ENCODE data around the gene FAM193B. TPM values are rescaled to one million over a fixed set of nuclear protein-coding genes. Genes with fewer than 3 reads are reported as not detected.
"Not testable (repeated sequence)": the region's sequence is repeated elsewhere in the genome, so short reads cannot be mapped to it uniquely, and the experiment has no call there.

FAM193B gene
- total RNA-seq, 2 experiments from 2014 or later, result 71.4 to 76.7 TPM

DNA sequence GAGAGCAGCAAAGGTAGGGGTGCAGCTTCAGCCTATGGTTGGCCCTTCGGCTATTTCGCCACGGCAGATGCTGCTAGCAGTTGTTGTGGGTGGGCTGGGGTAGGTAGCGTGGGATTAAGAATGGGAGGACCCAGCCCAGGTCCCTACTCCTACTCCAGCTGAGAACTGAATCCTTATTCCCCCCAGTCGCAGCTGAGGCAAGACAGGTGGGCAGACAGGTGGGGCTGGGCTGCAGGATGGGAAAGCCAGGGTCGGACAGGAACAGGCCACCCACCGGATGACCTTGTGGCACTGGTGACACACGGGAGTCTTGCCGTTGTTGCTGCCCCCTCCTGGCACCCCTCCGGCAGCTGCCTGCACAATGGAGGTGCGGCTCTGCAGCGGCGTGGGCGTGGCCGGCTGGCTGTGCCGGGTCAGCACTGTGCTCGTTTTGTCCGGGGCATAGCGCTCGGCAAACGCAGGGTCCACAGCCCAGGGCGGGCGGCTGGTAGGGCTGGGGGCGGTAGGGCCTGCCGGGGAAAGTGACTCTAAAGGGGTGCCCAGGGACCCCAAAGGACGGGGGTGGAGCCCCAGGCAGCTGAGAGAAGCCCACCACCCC, 65.1 kb downstream of the FAM193B start:
- intact Hi-C loops (cut with micrococcal nuclease), result no loop called here
- H3K9me3 Mint-ChIP-seq, result no peaks in the 10 kb centered on the region
- POLR2A ChIA-PET, result interaction anchor here (0.8 to 2.1 kb wide), 4 partner anchors 13 to 47 kb away, joined by 3 to 5 read pairs (median 3); no protein-coding TSS in a partner anchor
- peaks cover 10% of the 10 kb centered on the region for H3K4me1 Mint-ChIP-seq (ENCODE audit: low read depth)
- no peak overlapping the region for H3K4me3 Mint-ChIP-seq
- TF ChIP-seq CTCF (IDR thresholded peaks at IDR 0.05), result no peak
- H3K27ac Mint-ChIP-seq, result no peak overlapping the region
- ATAC-seq (no peak), DNase-seq (peak; percentile 15)
- H3K36me3 Mint-ChIP-seq (ENCODE audit: low read depth), result peaks cover 43% of the 10 kb centered on the region
- no peaks in the 10 kb centered on the region for H3K27me3 Mint-ChIP-seq
- CTCF ChIA-PET, result interaction anchor here (1.2 to 5.1 kb wide), 3 partner anchors 11 to 99 kb away, joined by 3 to 26 read pairs (median 5); no protein-coding TSS in a partner anchor

DNA sequence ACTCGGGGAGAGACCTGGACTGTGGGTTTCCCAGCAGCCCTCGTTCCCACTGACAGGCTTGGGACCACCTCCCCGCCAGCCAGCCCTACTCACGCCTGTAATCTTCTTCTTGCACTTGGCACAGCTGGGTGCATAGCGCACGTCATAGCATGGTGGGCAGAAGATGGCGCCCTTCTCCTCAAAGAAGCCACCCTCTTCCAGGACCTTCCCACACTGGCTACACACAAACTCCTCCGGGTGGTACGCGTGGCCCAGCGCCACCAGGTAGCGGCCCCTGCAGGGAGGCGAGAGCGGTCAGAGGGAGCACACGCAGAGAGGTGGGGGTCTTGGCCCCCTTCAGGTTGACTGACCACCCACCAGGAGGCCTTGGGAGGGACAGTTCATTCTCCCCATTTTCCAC, 66.4 kb downstream of the FAM193B start:
- DNase-seq, result peak; percentile 24
- intact Hi-C loops (cut with micrococcal nuclease), result no loop called here
- Mint-ChIP-seq H3K9me3 (no peaks in the 10 kb centered on the region), H3K27ac (no peak overlapping the region), H3K4me1 (ENCODE audit: low read depth) (no peaks in the 10 kb centered on the region), H3K4me3 (no peak overlapping the region), H3K27me3 (no peaks in the 10 kb centered on the region), H3K36me3 (ENCODE audit: low read depth) (peaks cover 39% of the 10 kb centered on the region)
- ChIA-PET CTCF (interaction anchor here (1.6 to 5.1 kb wide), 2 partner anchors 10 to 30 kb away, joined by 3 to 26 read pairs; no protein-coding TSS in a partner anchor), POLR2A (interaction anchor here (1.1 to 1.3 kb wide), 2 partner anchors 9 to 39 kb away, joined by 3 read pairs; no protein-coding TSS in a partner anchor)
- no peak for TF ChIP-seq CTCF (IDR thresholded peaks at IDR 0.05)
- no peak for ATAC-seq

- Mint-ChIP-seq H3K4me1 (ENCODE audit: low read depth) (no peaks in the 10 kb centered on the region), H3K9me3 (no peaks in the 10 kb centered on the region), H3K27me3 (no peaks in the 10 kb centered on the region), H3K27ac (no peak overlapping the region), H3K36me3 (ENCODE audit: low read depth) (peaks cover 33% of the 10 kb centered on the region), H3K4me3 (no peak overlapping the region)
- intact Hi-C loops (cut with micrococcal nuclease), result no loop called here
- DNase-seq, result no peak
- no peak for ATAC-seq
- TF ChIP-seq CTCF (IDR thresholded peaks at IDR 0.05), result no peak
- POLR2A ChIA-PET, result interaction anchor here (1.2 to 1.3 kb wide), 2 partner anchors 8 to 9 kb away, joined by 3 read pairs; no protein-coding TSS in a partner anchor
- CTCF ChIA-PET, result interaction anchor here (1.6 to 5.1 kb wide), 3 partner anchors 9 to 30 kb away, joined by 3 to 26 read pairs (median 5); no protein-coding TSS in a partner anchor
These were observed 67.2 kb downstream of the FAM193B start for GRCh38 chr5:177487144-177487543.

GRCh38 chr5:177486256-177486655, 68.1 kb downstream of the FAM193B start:
- ChIA-PET POLR2A (interaction anchor here (1.2 to 1.9 kb wide), 3 partner anchors 9 to 11 kb away, joined by 3 to 5 read pairs (median 3); partner anchors contain the start of gene PDLIM7), CTCF (interaction anchor here (0.6 to 5.1 kb wide), 3 partner anchors 8 to 33 kb away, joined by 3 to 26 read pairs (median 5); no protein-coding TSS in a partner anchor)
- no peaks in the 10 kb centered on the region for H3K9me3 Mint-ChIP-seq
- intact Hi-C loops (cut with micrococcal nuclease), result no loop called here
- peaks cover 29% of the 10 kb centered on the region for H3K36me3 Mint-ChIP-seq (ENCODE audit: low read depth)
- no peak for DNase-seq
- no peak overlapping the region for H3K27ac Mint-ChIP-seq
- H3K27me3 Mint-ChIP-seq, result no peaks in the 10 kb centered on the region
- no peak for TF ChIP-seq CTCF (IDR thresholded peaks at IDR 0.05)
- no peaks in the 10 kb centered on the region for H3K4me1 Mint-ChIP-seq (ENCODE audit: low read depth)
- ATAC-seq, result no peak
- no peak overlapping the region for H3K4me3 Mint-ChIP-seq

GRCh38 chr5:177485753-177486152, 68.6 kb downstream of the FAM193B start:
- H3K4me1 Mint-ChIP-seq (ENCODE audit: low read depth); H3K27me3 Mint-ChIP-seq; DNase-seq; ATAC-seq; H3K9me3 Mint-ChIP-seq; intact Hi-C loops (cut with micrococcal nuclease); H3K27ac Mint-ChIP-seq; H3K4me3 Mint-ChIP-seq: not testable (repeated sequence)
- POLR2A ChIA-PET, result interaction anchor here (1.2 to 1.9 kb wide), 4 partner anchors 9 to 11 kb away, joined by 3 to 7 read pairs (median 4); partner anchors contain the start of gene PDLIM7
- CTCF ChIA-PET, result interaction anchor here (0.6 to 1.8 kb wide), 4 partner anchors 12 to 33 kb away, joined by 3 to 5 read pairs (median 4); partner anchors contain the start of gene PDLIM7
- H3K36me3 Mint-ChIP-seq (ENCODE audit: low read depth), result peaks cover 26% of the 10 kb centered on the region
